PC-3 (cell line): ENCODE results near the gene PPP2R5E. TPM values are rescaled to one million over a fixed set of nuclear protein-coding genes. Genes with fewer than 3 reads are reported as not detected.
A peak's percentile ranks its signal among the peaks of the same experiment; 100 is the strongest.

Source experiments
- ATAC-seq: fragments of 200-7000 bp; cut with Tn5 transposase; 2 replicates; pipeline ENCODE4 v1.9.1; 2020; ENCODE audit warnings: mild to moderate bottlenecking, moderate library complexity
- BruUV-seq: library from RNA; stranded (reverse); fragments of 400-500 nt; replicated peaks from 2 replicates; lab custom pipeline; 2021; lab: Mats Ljungman, UMichigan
- CTCF ChIA-PET: fragments of 300-600 bp; sonication (Branson Sonifier 250); formaldehyde crosslinking; loops from one replicate; lab custom pipeline; 2022; ENCODE audit warnings: antibody characterized with exemption; lab: Charles Lee
- POLR2A ChIA-PET: fragments of 300-600 bp; sonication (Branson Sonifier 250); formaldehyde crosslinking; loops from one replicate; lab custom pipeline; 2022; ENCODE audit warnings: antibody characterized with exemption; ENCODE audit not compliant: unreplicated experiment; lab: Charles Lee
- DNase-seq: peaks from one replicate; pipeline ENCODE4 v3.0.0-alpha.2; 2015
- H2AFZ ChIP-seq: fragments of 300-600 bp; sonication (generic); 2 replicates; pipeline ENCODE4 v1.6.0; 2016; ENCODE audit warnings: antibody characterized with exemption, low read length
- H3F3A ChIP-seq: fragments of 300-600 bp; sonication (generic); one replicate; pipeline ENCODE4 v1.6.0; 2017; ENCODE audit warnings: antibody characterized with exemption, low read length, control low read depth, mild to moderate bottlenecking; ENCODE audit not compliant: unreplicated experiment
- H3K27ac ChIP-seq: fragments of 300-600 bp; sonication (generic); 2 replicates; pipeline ENCODE4 v1.5.1; 2016; ENCODE audit warnings: mild to moderate bottlenecking, low read length
- H3K27me3 ChIP-seq: fragments of 300-600 bp; sonication (generic); 2 replicates; pipeline ENCODE4 v1.6.1; 2016; ENCODE audit warnings: low read length, mixed read lengths
- H3K36me3 ChIP-seq: fragments of 300-600 bp; sonication (generic); 2 replicates; pipeline ENCODE4 v1.6.1; 2016; ENCODE audit warnings: low read depth, mixed run types, low read length, mixed read lengths
- H3K4me1 ChIP-seq: fragments of 300-600 bp; sonication (generic); 2 replicates; pipeline ENCODE4 v1.5.1; 2016; ENCODE audit warnings: low read length; ENCODE audit not compliant: insufficient read depth
- H3K4me2 ChIP-seq: fragments of 300-600 bp; sonication (generic); 2 replicates; pipeline ENCODE4 v1.6.0; 2016; ENCODE audit warnings: low read length
- H3K4me3 ChIP-seq: fragments of 300-600 bp; sonication (generic); 2 replicates; pipeline ENCODE4 v1.5.1; 2016; ENCODE audit warnings: mild to moderate bottlenecking, low read length, mixed read lengths
- H3K79me2 ChIP-seq: fragments of 300-600 bp; sonication (generic); 2 replicates; pipeline ENCODE4 v1.6.1; 2017; ENCODE audit warnings: low read length, mixed read lengths
- H3K9ac ChIP-seq: fragments of 300-600 bp; sonication (generic); 2 replicates; pipeline ENCODE4 v1.6.0; 2016; ENCODE audit warnings: mild to moderate bottlenecking, low read length
- H3K9me2 ChIP-seq: fragments of 300-600 bp; sonication (generic); replicated peaks from 2 replicates; pipeline ENCODE4 v1.6.1; 2016; ENCODE audit warnings: mixed run types, low read length, mixed read lengths
- H3K9me3 ChIP-seq: fragments of 300-600 bp; sonication (generic); 2 replicates; pipeline ENCODE4 v1.6.1; 2016; ENCODE audit warnings: low read length, mixed read lengths
- H4K20me1 ChIP-seq: fragments of 300-600 bp; sonication (generic); 2 replicates; pipeline ENCODE4 v1.6.1; 2016; ENCODE audit warnings: low read length, mixed read lengths
- EZH2 ChIP-seq: fragments of 300-600 bp; sonication (generic); IDR thresholded peaks from one replicate; pipeline ENCODE4 v1.6.1; 2017; ENCODE audit warnings: antibody characterized with exemption, mild to moderate bottlenecking, low read length; ENCODE audit not compliant: unreplicated experiment
- EZH2phosphoT487 ChIP-seq: fragments of 300-600 bp; sonication (generic); IDR thresholded peaks from 2 replicates; pipeline ENCODE4 v1.6.1; 2018; ENCODE audit warnings: mild to moderate bottlenecking, antibody characterized with exemption, low read length, borderline replicate concordance
- intact Hi-C: fragments of 100-400 bp; cut with micrococcal nuclease; formaldehyde crosslinking; loops from 2 replicates; pipeline ENCODE4 v1.9.0; 2023
- total RNA-seq: library from RNA; depleted of rRNA; stranded (reverse); fragments of >200 nt; gene quantifications from 2 replicates; pipeline ENCODE4 v1.2.3, GENCODE V29; 2014
- TF ChIP-seq, protein P1 (sequence below): fragments of 300-600 bp; sonication (generic); conservative IDR thresholded peaks from 2 replicates; pipeline ENCODE4 v1.5.1; 2017; ENCODE audit warnings: antibody characterized with exemption, low read depth, mild to moderate bottlenecking, low read length

The PPP2R5E gene
- total RNA-seq, 1 experiment from 2014 or later: 17.2 TPM

DNA sequence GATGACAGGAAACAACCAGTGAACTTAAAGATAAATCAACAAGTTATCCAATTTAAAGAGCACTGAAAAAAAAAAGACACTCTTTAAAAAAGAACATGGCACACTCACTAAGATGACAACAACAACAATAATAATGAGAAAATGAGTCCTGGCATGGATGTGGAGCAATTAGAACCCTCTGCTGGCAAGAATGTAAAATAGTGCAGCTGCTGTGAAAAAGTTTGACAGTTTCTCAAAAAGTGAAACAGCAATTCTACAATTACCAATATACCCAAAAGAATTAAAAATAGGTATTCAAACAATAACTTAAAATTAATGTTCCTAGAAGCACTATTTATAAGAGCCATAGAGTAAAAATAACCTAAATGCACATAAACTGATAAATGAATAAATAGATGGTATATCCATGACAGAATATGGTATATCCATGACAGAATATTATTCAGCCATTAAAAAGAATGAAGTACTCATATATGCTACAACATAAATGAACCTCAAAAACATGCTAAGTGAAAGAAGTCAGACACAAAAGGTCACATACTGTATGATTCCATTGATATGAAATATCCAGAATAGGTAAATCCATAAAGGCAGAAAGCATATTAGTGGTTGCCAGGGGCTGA lies 175.3 kb downstream of the PPP2R5E start:
- Histone ChIP-seq H4K20me1 (no peaks in the 10 kb centered on the region), H3K4me1 (no peaks in the 10 kb centered on the region), H3K4me2 (no peak overlapping the region), H3K9ac (no peak overlapping the region), H3K9me2 (no peaks in the 10 kb centered on the region), H3K4me3 (no peak overlapping the region), H3K36me3 (no peaks in the 10 kb centered on the region), H3K27me3 (no peaks in the 10 kb centered on the region), H3F3A (no peaks in the 10 kb centered on the region), H3K9me3 (no peaks in the 10 kb centered on the region), H3K27ac (no peak overlapping the region), H2AFZ (no peak overlapping the region), H3K79me2 (no peaks in the 10 kb centered on the region)
- intact Hi-C loops: no loop called here
- ATAC-seq: no peak
- TF ChIP-seq, protein P1, sequence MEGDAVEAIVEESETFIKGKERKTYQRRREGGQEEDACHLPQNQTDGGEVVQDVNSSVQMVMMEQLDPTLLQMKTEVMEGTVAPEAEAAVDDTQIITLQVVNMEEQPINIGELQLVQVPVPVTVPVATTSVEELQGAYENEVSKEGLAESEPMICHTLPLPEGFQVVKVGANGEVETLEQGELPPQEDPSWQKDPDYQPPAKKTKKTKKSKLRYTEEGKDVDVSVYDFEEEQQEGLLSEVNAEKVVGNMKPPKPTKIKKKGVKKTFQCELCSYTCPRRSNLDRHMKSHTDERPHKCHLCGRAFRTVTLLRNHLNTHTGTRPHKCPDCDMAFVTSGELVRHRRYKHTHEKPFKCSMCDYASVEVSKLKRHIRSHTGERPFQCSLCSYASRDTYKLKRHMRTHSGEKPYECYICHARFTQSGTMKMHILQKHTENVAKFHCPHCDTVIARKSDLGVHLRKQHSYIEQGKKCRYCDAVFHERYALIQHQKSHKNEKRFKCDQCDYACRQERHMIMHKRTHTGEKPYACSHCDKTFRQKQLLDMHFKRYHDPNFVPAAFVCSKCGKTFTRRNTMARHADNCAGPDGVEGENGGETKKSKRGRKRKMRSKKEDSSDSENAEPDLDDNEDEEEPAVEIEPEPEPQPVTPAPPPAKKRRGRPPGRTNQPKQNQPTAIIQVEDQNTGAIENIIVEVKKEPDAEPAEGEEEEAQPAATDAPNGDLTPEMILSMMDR: peak; percentile 34; the same call in 1 of the 2 replicates
- TF ChIP-seq EZH2phosphoT487: no peak
- no TSS peak for BruUV-seq
- no peak for DNase-seq
- ChIA-PET CTCF (no interaction called here), POLR2A (no interaction called here)

DNA sequence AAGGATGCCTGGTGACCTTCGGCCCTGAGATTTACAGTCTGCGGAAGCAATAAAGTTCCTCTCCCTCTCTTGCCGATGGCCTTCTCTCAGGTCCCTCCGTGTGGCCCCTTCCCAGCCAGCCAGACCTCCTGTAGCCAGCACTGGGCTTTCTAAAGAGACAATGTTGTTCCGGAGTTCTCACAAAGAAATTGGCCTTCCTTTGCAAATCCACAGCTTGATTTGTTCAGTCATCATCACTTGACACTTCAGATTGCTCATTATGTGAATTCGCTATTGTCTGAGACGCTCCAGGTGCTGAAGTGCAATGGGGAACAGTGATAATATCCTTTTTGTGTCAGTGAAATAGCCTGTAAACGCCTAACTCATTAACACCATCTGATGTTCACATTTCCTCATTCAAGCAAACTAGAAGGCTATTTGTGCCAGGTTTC lies 180.8 kb downstream of the PPP2R5E start:
- H3K9ac ChIP-seq: no peak overlapping the region
- no TSS peak for BruUV-seq
- peaks cover 15% of the 10 kb centered on the region for H3K27me3 ChIP-seq
- H3K36me3 ChIP-seq: no peaks in the 10 kb centered on the region
- H3K79me2 ChIP-seq: no peaks in the 10 kb centered on the region
- H3K9me2 ChIP-seq: no peaks in the 10 kb centered on the region
- TF ChIP-seq, protein P1: no peak
- ATAC-seq (no peak), DNase-seq (no peak)
- POLR2A ChIA-PET: no interaction called here
- intact Hi-C loops: loop anchor here (5.0 kb wide), 1 partner anchor 1200 kb away; no protein-coding TSS in a partner anchor
- H3K27ac ChIP-seq: no peak overlapping the region
- no peaks in the 10 kb centered on the region for H3K9me3 ChIP-seq
- CTCF ChIA-PET: no interaction called here
- H3K4me3 ChIP-seq: no peak overlapping the region
- no peak overlapping the region for H3K4me2 ChIP-seq
- H3K4me1 ChIP-seq: 0 out of 2 replicates have a peak, but pooled peaks cover 4% of the 10 kb centered on the region
- no peaks in the 10 kb centered on the region for H4K20me1 ChIP-seq
- H3F3A ChIP-seq: no peaks in the 10 kb centered on the region
- H2AFZ ChIP-seq: no peak overlapping the region

DNA sequence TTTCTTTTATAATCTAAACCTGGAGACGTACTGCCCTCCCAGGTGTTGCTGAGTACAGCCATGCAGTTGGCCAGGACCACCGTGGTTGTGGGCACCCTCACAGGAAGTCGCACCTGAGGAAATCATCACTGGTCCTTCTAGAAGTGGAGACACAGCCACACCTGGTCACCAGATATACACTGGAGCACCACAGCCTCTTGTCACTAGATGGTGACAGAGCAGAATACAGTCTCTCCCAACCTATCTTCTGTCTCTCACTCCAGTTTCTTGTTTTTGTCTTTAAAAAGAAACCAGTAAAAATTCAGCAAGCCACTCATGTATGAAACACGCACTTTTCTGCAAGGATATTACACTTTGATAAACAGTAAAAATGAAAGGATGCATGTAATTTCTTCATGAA lies 181.4 kb downstream of the PPP2R5E start:
- no peaks in the 10 kb centered on the region for H3K79me2 ChIP-seq
- TF ChIP-seq EZH2phosphoT487 (no peak), EZH2 (no peak)
- TF ChIP-seq, protein P1: peak; percentile 45
- no peaks in the 10 kb centered on the region for H3K36me3 ChIP-seq
- 0 out of 2 replicates have a peak, but pooled peaks cover 4% of the 10 kb centered on the region for H3K4me1 ChIP-seq
- no peak overlapping the region for H3K9ac ChIP-seq
- H3K9me3 ChIP-seq: no peaks in the 10 kb centered on the region
- no TSS peak for BruUV-seq
- ATAC-seq (peak; percentile 78), DNase-seq (peak; percentile 12)
- H3F3A ChIP-seq: no peaks in the 10 kb centered on the region
- H3K4me2 ChIP-seq: no peak overlapping the region
- no peaks in the 10 kb centered on the region for H4K20me1 ChIP-seq
- no peak overlapping the region for H2AFZ ChIP-seq
- peaks cover 15% of the 10 kb centered on the region for H3K27me3 ChIP-seq
- ChIA-PET POLR2A (no interaction called here), CTCF (no interaction called here)
- no peak overlapping the region for H3K4me3 ChIP-seq
- no peaks in the 10 kb centered on the region for H3K9me2 ChIP-seq
- no peak overlapping the region for H3K27ac ChIP-seq
- intact Hi-C loops: loop anchor here (5.0 kb wide), 1 partner anchor 1199 kb away; no protein-coding TSS in a partner anchor
